ENCODE data around the gene PLCB3.

- no peak for TF ChIP-seq EZH2phosphoT487 (IDR thresholded peaks at IDR 0.05; ENCODE audit: unreplicated experiment)
- TF ChIP-seq CTCF (conservative IDR thresholded peaks at IDR 0.05; ENCODE audit: low read depth in 2 of 2): no peak
- TF ChIP-seq JUNB (IDR thresholded peaks at IDR 0.05; ENCODE audit: unreplicated experiment): no peak
- TF ChIP-seq POLR2AphosphoS5 (IDR thresholded peaks at IDR 0.05; ENCODE audit: low read depth): no peak
Measured at GRCh38 chr11:64209563-64209843, 41.8 kb upstream of the PLCB3 start.
